ENCODE data around the gene SOAT1. TPM values are rescaled to one million over a fixed set of nuclear protein-coding genes. Genes with fewer than 3 reads are reported as not detected.
"Not testable (repeated sequence)": the region's sequence is repeated elsewhere in the genome, so short reads cannot be mapped to it uniquely, and the experiment has no call there.

The SOAT1 gene
- polyA plus RNA-seq (2013, experiment 1 of 4), result 16.1 TPM
- 18.2 TPM for polyA plus RNA-seq (2013, experiment 2 of 4)
- polyA plus RNA-seq (2013, experiment 3 of 4), result 8.6 TPM
- 10.3 TPM for polyA plus RNA-seq (2013, experiment 4 of 4)

- Histone ChIP-seq H3K4me3 (ENCODE audit: insufficient read depth, low read depth, low read length) (peak within 1 kb of the TSS; percentile 68), H3K9me3 (ENCODE audit: control insufficient read depth, low read length) (no peaks in the 10 kb centered on the region), H3K36me3 (ENCODE audit: control insufficient read depth, insufficient read depth, low read length) (no peaks in the 10 kb centered on the region), H3K27me3 (ENCODE audit: control insufficient read depth, insufficient read depth, low read length, poor library complexity, severe bottlenecking) (peaks cover 7% of the 10 kb centered on the region), H3K27ac (ENCODE audit: insufficient read depth, low read depth, low read length, poor library complexity, severe bottlenecking) (peak within 1 kb of the TSS; percentile 89), H3K4me1 (ENCODE audit: control insufficient read depth, insufficient read depth, low read length) (no peaks in the 10 kb centered on the region)
- WGBS, 2 experiments, result 1 to 2% methylated on average over 71 of the region's 71 CpGs
Measured at GRCh38 chr1:179293340-179294327, at the start of gene SOAT1. TSS of gene SOAT1 (plus strand) at chr1:179293797. CDS start at chr1:179302685, 8,888 bp downstream.

GRCh38 chr1:179245426-179245825 is 48.2 kb upstream of the SOAT1 start:
- H3K9me3 ChIP-seq (ENCODE audit: control insufficient read depth, low read length); H3K36me3 ChIP-seq (ENCODE audit: control insufficient read depth, insufficient read depth, low read length); H3K27ac ChIP-seq (ENCODE audit: insufficient read depth, low read depth, low read length, poor library complexity, severe bottlenecking); H3K4me1 ChIP-seq (ENCODE audit: control insufficient read depth, insufficient read depth, low read length); H3K27me3 ChIP-seq (ENCODE audit: control insufficient read depth, insufficient read depth, low read length, poor library complexity, severe bottlenecking); H3K4me3 ChIP-seq (ENCODE audit: insufficient read depth, low read depth, low read length): not testable (repeated sequence)
- WGBS, 2 experiments, result 84 to 85% methylated on average over 2 of the region's 2 CpGs

GRCh38 chr1:179247923-179248322 is 45.7 kb upstream of the SOAT1 start:
- no peaks in the 10 kb centered on the region for H3K36me3 ChIP-seq (ENCODE audit: control insufficient read depth, insufficient read depth, low read length)
- WGBS, 2 experiments, result 90 to 91% methylated on average over 9 of the region's 9 CpGs
- H3K4me1 ChIP-seq (ENCODE audit: control insufficient read depth, insufficient read depth, low read length), result no peaks in the 10 kb centered on the region
- no peaks in the 10 kb centered on the region for H3K9me3 ChIP-seq (ENCODE audit: control insufficient read depth, low read length)
- H3K4me3 ChIP-seq (ENCODE audit: insufficient read depth, low read depth, low read length), result no peak overlapping the region
- no peak overlapping the region for H3K27ac ChIP-seq (ENCODE audit: insufficient read depth, low read depth, low read length, poor library complexity, severe bottlenecking)
- H3K27me3 ChIP-seq (ENCODE audit: control insufficient read depth, insufficient read depth, low read length, poor library complexity, severe bottlenecking), result no peaks in the 10 kb centered on the region

GRCh38 chr1:179251675-179252074 is 41.9 kb upstream of the SOAT1 start:
- 100% methylated on average over 1 of the region's 1 CpG; no CpG with 5 or more reads in 1 of the 2 experiments for WGBS, 2 experiments
- H3K36me3 ChIP-seq (ENCODE audit: control insufficient read depth, insufficient read depth, low read length), result no peaks in the 10 kb centered on the region
- H3K4me3 ChIP-seq (ENCODE audit: insufficient read depth, low read depth, low read length), result no peak overlapping the region
- H3K4me1 ChIP-seq (ENCODE audit: control insufficient read depth, insufficient read depth, low read length), result no peaks in the 10 kb centered on the region
- no peaks in the 10 kb centered on the region for H3K27me3 ChIP-seq (ENCODE audit: control insufficient read depth, insufficient read depth, low read length, poor library complexity, severe bottlenecking)
- no peak overlapping the region for H3K27ac ChIP-seq (ENCODE audit: insufficient read depth, low read depth, low read length, poor library complexity, severe bottlenecking)
- H3K9me3 ChIP-seq (ENCODE audit: control insufficient read depth, low read length), result no peaks in the 10 kb centered on the region

GRCh38 chr1:179252606-179253005 is 41.0 kb upstream of the SOAT1 start:
- Histone ChIP-seq H3K4me3 (ENCODE audit: insufficient read depth, low read depth, low read length) (no peak overlapping the region), H3K4me1 (ENCODE audit: control insufficient read depth, insufficient read depth, low read length) (no peaks in the 10 kb centered on the region), H3K36me3 (ENCODE audit: control insufficient read depth, insufficient read depth, low read length) (no peaks in the 10 kb centered on the region), H3K27ac (ENCODE audit: insufficient read depth, low read depth, low read length, poor library complexity, severe bottlenecking) (no peak overlapping the region), H3K27me3 (ENCODE audit: control insufficient read depth, insufficient read depth, low read length, poor library complexity, severe bottlenecking) (no peaks in the 10 kb centered on the region), H3K9me3 (ENCODE audit: control insufficient read depth, low read length) (no peaks in the 10 kb centered on the region)
- 77 to 84% methylated on average over 4 of the region's 4 CpGs for WGBS, 2 experiments

- WGBS, 2 experiments, result 93 to 95% methylated on average over 8 of the region's 8 CpGs
Measured at GRCh38 chr1:179253286-179253972, 40.2 kb upstream of the SOAT1 start.

GRCh38 chr1:179262183-179262582 is 31.4 kb upstream of the SOAT1 start:
- Histone ChIP-seq H3K27me3 (ENCODE audit: control insufficient read depth, insufficient read depth, low read length, poor library complexity, severe bottlenecking) (no peaks in the 10 kb centered on the region), H3K27ac (ENCODE audit: insufficient read depth, low read depth, low read length, poor library complexity, severe bottlenecking) (no peak overlapping the region), H3K36me3 (ENCODE audit: control insufficient read depth, insufficient read depth, low read length) (no peaks in the 10 kb centered on the region), H3K4me1 (ENCODE audit: control insufficient read depth, insufficient read depth, low read length) (no peaks in the 10 kb centered on the region), H3K4me3 (ENCODE audit: insufficient read depth, low read depth, low read length) (no peak overlapping the region), H3K9me3 (ENCODE audit: control insufficient read depth, low read length) (no peaks in the 10 kb centered on the region)
- 75 to 100% methylated on average over 1 of the region's 1 CpG for WGBS, 2 experiments

More at GRCh38 chr1:179253286-179253972, 40.2 kb upstream of the SOAT1 start:
- Histone ChIP-seq H3K36me3 (ENCODE audit: control insufficient read depth, insufficient read depth, low read length) (no peaks in the 10 kb centered on the region), H3K27me3 (ENCODE audit: control insufficient read depth, insufficient read depth, low read length, poor library complexity, severe bottlenecking) (no peaks in the 10 kb centered on the region), H3K4me3 (ENCODE audit: insufficient read depth, low read depth, low read length) (no peak overlapping the region), H3K9me3 (ENCODE audit: control insufficient read depth, low read length) (no peaks in the 10 kb centered on the region), H3K27ac (ENCODE audit: insufficient read depth, low read depth, low read length, poor library complexity, severe bottlenecking) (no peak overlapping the region), H3K4me1 (ENCODE audit: control insufficient read depth, insufficient read depth, low read length) (no peaks in the 10 kb centered on the region)

GRCh38 chr1:179263121-179263520 is 30.5 kb upstream of the SOAT1 start:
- no peaks in the 10 kb centered on the region for H3K4me1 ChIP-seq (ENCODE audit: control insufficient read depth, insufficient read depth, low read length)
- no peak overlapping the region for H3K4me3 ChIP-seq (ENCODE audit: insufficient read depth, low read depth, low read length)
- no peaks in the 10 kb centered on the region for H3K27me3 ChIP-seq (ENCODE audit: control insufficient read depth, insufficient read depth, low read length, poor library complexity, severe bottlenecking)
- H3K36me3 ChIP-seq (ENCODE audit: control insufficient read depth, insufficient read depth, low read length), result no peaks in the 10 kb centered on the region
- H3K27ac ChIP-seq (ENCODE audit: insufficient read depth, low read depth, low read length, poor library complexity, severe bottlenecking), result no peak overlapping the region
- H3K9me3 ChIP-seq (ENCODE audit: control insufficient read depth, low read length), result no peaks in the 10 kb centered on the region

- no peak overlapping the region for H3K4me3 ChIP-seq (ENCODE audit: insufficient read depth, low read depth, low read length)
Measured at GRCh38 chr1:179264507-179264906, 29.1 kb upstream of the SOAT1 start.

GRCh38 chr1:179269071-179269470 is 24.5 kb upstream of the SOAT1 start:
- Histone ChIP-seq H3K4me1 (ENCODE audit: control insufficient read depth, insufficient read depth, low read length) (no peaks in the 10 kb centered on the region), H3K27ac (ENCODE audit: insufficient read depth, low read depth, low read length, poor library complexity, severe bottlenecking) (no peak overlapping the region), H3K4me3 (ENCODE audit: insufficient read depth, low read depth, low read length) (no peak overlapping the region), H3K36me3 (ENCODE audit: control insufficient read depth, insufficient read depth, low read length) (no peaks in the 10 kb centered on the region), H3K9me3 (ENCODE audit: control insufficient read depth, low read length) (no peaks in the 10 kb centered on the region), H3K27me3 (ENCODE audit: control insufficient read depth, insufficient read depth, low read length, poor library complexity, severe bottlenecking) (no peaks in the 10 kb centered on the region)

More at GRCh38 chr1:179264507-179264906, 29.1 kb upstream of the SOAT1 start:
- H3K27ac ChIP-seq (ENCODE audit: insufficient read depth, low read depth, low read length, poor library complexity, severe bottlenecking), result no peak overlapping the region
- H3K4me1 ChIP-seq (ENCODE audit: control insufficient read depth, insufficient read depth, low read length), result no peaks in the 10 kb centered on the region
- no peaks in the 10 kb centered on the region for H3K36me3 ChIP-seq (ENCODE audit: control insufficient read depth, insufficient read depth, low read length)
- H3K27me3 ChIP-seq (ENCODE audit: control insufficient read depth, insufficient read depth, low read length, poor library complexity, severe bottlenecking), result no peaks in the 10 kb centered on the region
- no peaks in the 10 kb centered on the region for H3K9me3 ChIP-seq (ENCODE audit: control insufficient read depth, low read length)
- WGBS, 2 experiments, result 85 to 93% methylated on average over 2 to 3 of the region's 3 CpGs
